AG10803 (cell line): ENCODE data around the gene PHEX.

Experiments used
- DNase-seq: peaks from one replicate; pipeline ENCODE4 v3.0.0; 2010; ENCODE audit warnings: low read depth
- H3K4me3 ChIP-seq: 2 replicates; pipeline ENCODE4 v1.5.1; 2011; ENCODE audit warnings: mild to moderate bottlenecking, low read length, control low read depth
- CTCF ChIP-seq: conservative IDR thresholded peaks from 2 replicates; pipeline ENCODE4 v1.5.1; 2011; ENCODE audit warnings: mild to moderate bottlenecking, low read length, control low read depth, inconsistent platforms

PHEX gene

GRCh38 chrX:22126327-22126726, 94.2 kb downstream of the PHEX start:
- DNase-seq = no peak
- H3K4me3 ChIP-seq = no peak overlapping the region
- no peak for TF ChIP-seq CTCF

DNA sequence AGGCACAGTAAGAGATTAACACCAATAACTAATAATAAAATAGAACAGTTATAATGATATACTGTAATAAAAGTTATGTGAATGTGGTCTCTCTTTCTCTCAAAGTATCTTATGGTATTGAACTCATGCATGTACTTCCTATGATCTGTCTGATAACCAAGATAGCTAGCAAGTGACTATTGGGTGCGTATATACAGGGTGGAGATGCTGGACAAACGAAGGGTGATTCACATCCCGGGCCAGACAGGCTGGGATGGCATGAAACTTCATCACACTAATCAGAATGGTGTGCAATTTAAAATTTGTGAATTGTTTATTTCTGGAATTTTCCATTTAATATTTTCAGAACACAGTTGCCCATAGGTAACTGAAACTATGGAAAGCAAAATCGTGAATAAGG, 96.8 kb downstream of the PHEX start:
- TF ChIP-seq CTCF = no peak
- no peak for DNase-seq
- no peak overlapping the region for H3K4me3 ChIP-seq

GRCh38 chrX:22134681-22135080, 102.6 kb downstream of the PHEX start:
- DNase-seq = peak; percentile 63
- H3K4me3 ChIP-seq = no peak overlapping the region
- no peak for TF ChIP-seq CTCF

GRCh38 chrX:22135171-22135711, 103.1 kb downstream of the PHEX start:
- TF ChIP-seq CTCF = no peak
- peak; percentile 56 for DNase-seq
- H3K4me3 ChIP-seq = no peak overlapping the region

- DNase-seq = peak; percentile 67
- peak; percentile 60 for TF ChIP-seq CTCF
- peak overlapping the region; percentile 13; the same call in 1 of the 2 replicates for H3K4me3 ChIP-seq
Measured at GRCh38 chrX:22135994-22136684, 104.0 kb downstream of the PHEX start.

- TF ChIP-seq CTCF = no peak
- H3K4me3 ChIP-seq = no peak overlapping the region
- no peak for DNase-seq
Measured at GRCh38 chrX:22136711-22137110, 104.6 kb downstream of the PHEX start.

DNA sequence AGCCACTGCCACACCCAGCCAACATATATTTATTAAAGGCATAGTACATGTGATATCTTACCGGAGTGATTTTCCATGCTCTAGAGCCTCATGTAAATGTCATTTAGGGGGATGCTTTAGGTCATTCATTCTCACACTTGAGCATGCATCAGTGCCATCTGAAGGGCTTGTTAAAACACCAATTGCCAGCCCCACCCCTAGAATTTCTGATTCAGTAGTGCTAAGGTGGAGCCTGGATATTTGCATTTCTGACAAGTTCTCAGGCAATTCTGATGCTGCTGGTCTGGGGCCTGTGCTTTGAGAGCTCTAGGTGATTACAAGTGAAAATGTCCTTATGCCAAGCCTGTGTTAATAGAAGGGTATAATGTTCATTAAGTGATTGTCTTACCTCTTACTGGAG, 107.7 kb downstream of the PHEX start:
- TF ChIP-seq CTCF = no peak
- no peak overlapping the region for H3K4me3 ChIP-seq
- no peak for DNase-seq
